HG03342 (cell line): ENCODE measurements around the gene PMAIP1.

Source experiments
- ATAC-seq: cut with Tn5 transposase; IDR thresholded peaks from one replicate; pipeline ENCODE4 v1.9.1; 2021; ENCODE audit warnings: mild to moderate bottlenecking, moderate library complexity; ENCODE audit not compliant: unreplicated experiment

The PMAIP1 gene

GRCh38 chr18:59945544-59945943 lies 45.7 kb downstream of the PMAIP1 start:
- no peak for ATAC-seq

- no peak for ATAC-seq
These were observed 50.6 kb downstream of the PMAIP1 start for GRCh38 chr18:59950215-59950944.

GRCh38 chr18:59951591-59951990 lies 51.8 kb downstream of the PMAIP1 start:
- ATAC-seq: no peak

- ATAC-seq: no peak
These were observed 52.6 kb downstream of the PMAIP1 start for GRCh38 chr18:59952283-59953007.
